Epithelial cell of esophagus (primary cell): ENCODE measurements around the gene BTBD19.

ENCODE experiments used
- DNase-seq: peaks from one replicate; pipeline ENCODE4 v3.0.0; 2010; ENCODE audit warnings: low read depth
- H3K4me3 ChIP-seq: 2 replicates; pipeline ENCODE4 v1.5.1; 2011; ENCODE audit warnings: mild to moderate bottlenecking, low read length, control low read depth
- CTCF ChIP-seq: IDR thresholded peaks from 2 replicates; pipeline ENCODE4 v1.5.1; 2011; ENCODE audit warnings: low read depth, mild to moderate bottlenecking, low read length, control low read depth, inconsistent platforms; ENCODE audit not compliant: insufficient read depth; ENCODE audit errors: missing control alignments

Gene BTBD19

GRCh38 chr1:44801491-44802305, 6.6 kb upstream of the BTBD19 start:
- H3K4me3 ChIP-seq, result peak overlapping the region; percentile 37
- TF ChIP-seq CTCF, result no peak
- peak; percentile 65 for DNase-seq

GRCh38 chr1:44802306-44803061, 5.8 kb upstream of the BTBD19 start:
- no peak overlapping the region for H3K4me3 ChIP-seq
- TF ChIP-seq CTCF, result no peak
- DNase-seq, result no peak

GRCh38 chr1:44803062-44803311, 5.3 kb upstream of the BTBD19 start:
- H3K4me3 ChIP-seq, result no peak overlapping the region
- no peak for DNase-seq
- TF ChIP-seq CTCF, result no peak

GRCh38 chr1:44803312-44804095, 4.8 kb upstream of the BTBD19 start:
- no peak for TF ChIP-seq CTCF
- H3K4me3 ChIP-seq, result no peak overlapping the region
- DNase-seq, result no peak

- H3K4me3 ChIP-seq, result no peak overlapping the region
- DNase-seq, result no peak
- TF ChIP-seq CTCF, result no peak
Observed at GRCh38 chr1:44805311-44806024, 2.9 kb upstream of the BTBD19 start.

- no peak for TF ChIP-seq CTCF
- no peak overlapping the region for H3K4me3 ChIP-seq
Observed at GRCh38 chr1:44806025-44806703, 2.2 kb upstream of the BTBD19 start.

More at GRCh38 chr1:44806025-44806703, 2.2 kb upstream of the BTBD19 start:
- DNase-seq, result no peak
